Tibial nerve (tissue), 4 donors: ENCODE data around the gene SNN. TPM values are rescaled to one million over a fixed set of nuclear protein-coding genes. Genes with fewer than 3 reads are reported as not detected.

ENCODE experiments used
- DNase-seq, 2 donors: peaks; one replicate each; pipeline ENCODE4 v3.0.0-alpha.2; 2019; ENCODE audit warnings: low spot score in 2 of 2
- H3K27ac ChIP-seq, 4 donors: fragments of 200-600 bp; sonication (generic) in 3 of 4; one replicate each; pipeline ENCODE4 v1.5.1; 2017 to 2019; ENCODE audit warnings: mild to moderate bottlenecking in 1 of 4
- H3K27me3 ChIP-seq, 2 donors: fragments of 200-600 bp; sonication (generic) in 1 of 2; one replicate each; pipeline versions ENCODE4 v1.5.1 to v1.6.0; 2017 to 2019
- H3K36me3 ChIP-seq, 3 donors: fragments of 200-600 bp; sonication (generic); one replicate each; pipeline ENCODE4 v1.5.1; 2018 to 2019
- H3K4me1 ChIP-seq, 4 donors: fragments of 200-600 bp; sonication (generic) in 3 of 4; one replicate each; pipeline ENCODE4 v1.5.1; 2017 to 2019
- H3K4me3 ChIP-seq, 4 donors: fragments of 200-600 bp; sonication (generic) in 3 of 4; one replicate each; pipeline ENCODE4 v1.5.1; 2017 to 2019; ENCODE audit warnings: mild to moderate bottlenecking in 1 of 4, moderate library complexity in 1 of 4
- H3K9me3 ChIP-seq, 4 donors: fragments of 200-600 bp; sonication (generic) in 3 of 4; one replicate each; pipeline ENCODE4 v1.5.1; 2017 to 2019
- EP300 ChIP-seq, 2 donors: sonication (generic); formaldehyde crosslinking; IDR thresholded peaks; one replicate each; pipeline ENCODE4 v1.6.1; 2017; ENCODE audit warnings: antibody characterized with exemption in 2 of 2, mild to moderate bottlenecking in 1 of 2
- POLR2A ChIP-seq, 2 donors: fragments of 450-650 bp; IDR thresholded peaks; one replicate each; pipeline ENCODE4 v1.6.1; 2017; ENCODE audit warnings: antibody characterized with exemption in 2 of 2, mild to moderate bottlenecking in 2 of 2, moderate library complexity in 2 of 2
- WGBS, 2 donors: methylation state at CpG; one replicate each; pipeline ENCODE4 v1.1.5; 2018; 5-methylcytosine and 5-hydroxymethylcytosine counted together
- total RNA-seq, 4 donors: library from RNA; depleted of rRNA; stranded (reverse); fragments of >200 nt; gene quantifications; one replicate each; pipeline ENCODE4 v1.1.0, GENCODE V29; 2016
- TF ChIP-seq, protein P1 (sequence below), 5 experiments: fragments of 200-600 bp in 3 of 5; fragments of 450-650 bp in 2 of 5; sonication (generic) in 3 of 5; IDR thresholded peaks; one replicate each; pipeline ENCODE4 v1.5.1; 2016 to 2019; ENCODE audit warnings: antibody characterized with exemption in 5 of 5, mild to moderate bottlenecking in 3 of 5, moderate library complexity in 2 of 5

SNN gene
- total RNA-seq, 4 donors from 2014 or later, result 24.3 to 30.6 (median 27.0) TPM

DNA sequence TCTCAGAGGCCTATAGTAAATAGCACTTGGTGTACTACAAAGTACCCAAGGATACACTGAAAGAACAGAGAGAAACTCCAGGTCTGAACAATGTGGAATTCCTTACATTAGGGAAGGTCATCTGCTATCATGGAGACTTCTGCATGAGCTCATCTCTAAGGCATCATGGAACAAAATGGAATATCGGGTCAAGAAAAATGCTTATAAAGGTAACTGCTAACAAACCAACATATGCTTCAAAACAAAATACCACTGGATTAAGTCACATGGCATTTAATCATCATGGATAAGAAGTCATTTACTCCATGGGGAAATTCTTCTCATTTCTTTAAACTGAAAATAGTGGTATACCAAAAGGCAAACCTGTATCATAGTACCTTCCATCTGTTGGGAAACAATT, 40.2 kb downstream of the SNN start:
- no peaks in the 10 kb centered on the region for H3K9me3 ChIP-seq
- peaks cover 0 to 43% (median 4%) of the 10 kb centered on the region in 3 donors for H3K36me3 ChIP-seq
- peaks cover 0 to 24% (median 0%) of the 10 kb centered on the region in 4 donors for H3K4me1 ChIP-seq
- no peak overlapping the region for H3K27ac ChIP-seq
- H3K27me3 ChIP-seq, result no peaks in the 10 kb centered on the region
- WGBS, 2 donors, result 83 to 91% methylated on average over 1 of the region's 1 CpG
- TF ChIP-seq POLR2A (IDR thresholded peaks at IDR 0.05) (no peak), EP300 (IDR thresholded peaks at IDR 0.05) (no peak)
- TF ChIP-seq, protein P1, sequence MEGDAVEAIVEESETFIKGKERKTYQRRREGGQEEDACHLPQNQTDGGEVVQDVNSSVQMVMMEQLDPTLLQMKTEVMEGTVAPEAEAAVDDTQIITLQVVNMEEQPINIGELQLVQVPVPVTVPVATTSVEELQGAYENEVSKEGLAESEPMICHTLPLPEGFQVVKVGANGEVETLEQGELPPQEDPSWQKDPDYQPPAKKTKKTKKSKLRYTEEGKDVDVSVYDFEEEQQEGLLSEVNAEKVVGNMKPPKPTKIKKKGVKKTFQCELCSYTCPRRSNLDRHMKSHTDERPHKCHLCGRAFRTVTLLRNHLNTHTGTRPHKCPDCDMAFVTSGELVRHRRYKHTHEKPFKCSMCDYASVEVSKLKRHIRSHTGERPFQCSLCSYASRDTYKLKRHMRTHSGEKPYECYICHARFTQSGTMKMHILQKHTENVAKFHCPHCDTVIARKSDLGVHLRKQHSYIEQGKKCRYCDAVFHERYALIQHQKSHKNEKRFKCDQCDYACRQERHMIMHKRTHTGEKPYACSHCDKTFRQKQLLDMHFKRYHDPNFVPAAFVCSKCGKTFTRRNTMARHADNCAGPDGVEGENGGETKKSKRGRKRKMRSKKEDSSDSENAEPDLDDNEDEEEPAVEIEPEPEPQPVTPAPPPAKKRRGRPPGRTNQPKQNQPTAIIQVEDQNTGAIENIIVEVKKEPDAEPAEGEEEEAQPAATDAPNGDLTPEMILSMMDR (IDR thresholded peaks at IDR 0.05), result no peak
- no peak for DNase-seq
- H3K4me3 ChIP-seq, result no peak overlapping the region

GRCh38 chr16:11711662-11712061, 43.4 kb downstream of the SNN start:
- no peak for DNase-seq
- Histone ChIP-seq H3K36me3 (peaks cover 0 to 55% (median 2%) of the 10 kb centered on the region in 3 donors), H3K27ac (no peak overlapping the region), H3K4me3 (no peak overlapping the region), H3K27me3 (no peaks in the 10 kb centered on the region), H3K4me1 (peaks cover 0 to 11% (median 0%) of the 10 kb centered on the region in 4 donors), H3K9me3 (no peaks in the 10 kb centered on the region)
- WGBS, 2 donors, result 96% methylated on average over 4 of the region's 4 CpGs
- TF ChIP-seq, protein P1 (IDR thresholded peaks at IDR 0.05), result no peak
- TF ChIP-seq EP300 (IDR thresholded peaks at IDR 0.05) (no peak), POLR2A (IDR thresholded peaks at IDR 0.05) (no peak)

DNA sequence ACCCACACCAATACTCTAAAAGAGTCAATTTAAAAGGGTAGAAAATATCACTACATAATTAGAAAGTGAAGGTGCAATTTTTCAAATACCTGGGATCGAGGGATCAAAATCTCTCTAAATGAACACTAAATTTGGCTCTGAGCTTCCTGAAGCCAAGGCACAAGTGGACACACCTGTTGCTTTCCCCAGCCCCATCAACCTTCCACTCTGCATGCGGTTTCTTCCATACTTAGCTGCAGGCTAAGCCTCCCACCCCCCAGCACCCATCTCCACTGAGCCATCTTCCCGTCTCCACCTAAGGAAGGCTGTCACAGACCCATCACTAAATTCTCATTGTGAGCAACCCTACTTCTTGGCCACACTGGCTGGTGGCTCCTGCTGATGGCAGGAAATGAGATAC, 43.9 kb downstream of the SNN start:
- peaks cover 0 to 55% (median 2%) of the 10 kb centered on the region in 3 donors for H3K36me3 ChIP-seq
- no peak for DNase-seq
- WGBS, 2 donors, result 96 to 98% methylated on average over 3 of the region's 3 CpGs
- H3K4me1 ChIP-seq, result peaks cover 0 to 12% (median 0%) of the 10 kb centered on the region in 4 donors
- no peaks in the 10 kb centered on the region for H3K27me3 ChIP-seq
- no peak overlapping the region for H3K4me3 ChIP-seq
- H3K9me3 ChIP-seq, result no peaks in the 10 kb centered on the region
- TF ChIP-seq EP300 (IDR thresholded peaks at IDR 0.05), result no peak
- TF ChIP-seq POLR2A (IDR thresholded peaks at IDR 0.05), result no peak
- TF ChIP-seq, protein P1 (IDR thresholded peaks at IDR 0.05), result no peak
- H3K27ac ChIP-seq, result no peak overlapping the region

- WGBS, 2 donors, result 87 to 89% methylated on average over 8 of the region's 8 CpGs
- Histone ChIP-seq H3K9me3 (no peaks in the 10 kb centered on the region), H3K36me3 (peaks cover 0 to 56% (median 2%) of the 10 kb centered on the region in 3 donors), H3K27ac (no peak overlapping the region), H3K4me3 (no peak overlapping the region), H3K4me1 (peaks cover 0 to 12% (median 0%) of the 10 kb centered on the region in 4 donors), H3K27me3 (no peaks in the 10 kb centered on the region)
- DNase-seq, result no peak
- no peak for TF ChIP-seq EP300 (IDR thresholded peaks at IDR 0.05)
- no peak for TF ChIP-seq POLR2A (IDR thresholded peaks at IDR 0.05)
- TF ChIP-seq, protein P1 (IDR thresholded peaks at IDR 0.05), result no peak
Observed at GRCh38 chr16:11715246-11715947, 47.1 kb downstream of the SNN start.

GRCh38 chr16:11716336-11716735, 48.1 kb downstream of the SNN start:
- no peaks in the 10 kb centered on the region for H3K9me3 ChIP-seq
- TF ChIP-seq EP300 (IDR thresholded peaks at IDR 0.05) (no peak), POLR2A (IDR thresholded peaks at IDR 0.05) (no peak)
- TF ChIP-seq, protein P1 (IDR thresholded peaks at IDR 0.05), result no peak
- no peaks in the 10 kb centered on the region for H3K27me3 ChIP-seq
- DNase-seq, result no peak
- H3K36me3 ChIP-seq, result peaks cover 0 to 56% (median 2%) of the 10 kb centered on the region in 3 donors
- no peak overlapping the region for H3K27ac ChIP-seq
- H3K4me3 ChIP-seq, result no peak overlapping the region
- H3K4me1 ChIP-seq, result peaks cover 0 to 8% (median 0%) of the 10 kb centered on the region in 4 donors
